HG03457 (cell line): ENCODE measurements around the gene CHD2.
A peak's percentile ranks its signal among the peaks of the same experiment; 100 is the strongest.
"Not testable (repeated sequence)": the region's sequence is repeated elsewhere in the genome, so short reads cannot be mapped to it uniquely, and the experiment has no call there.

Experiments
- ATAC-seq: cut with Tn5 transposase; IDR thresholded peaks from one replicate; pipeline ENCODE4 v1.9.1; 2021; ENCODE audit warnings: moderate number of reproducible peaks; ENCODE audit not compliant: unreplicated experiment

CHD2 gene

DNA sequence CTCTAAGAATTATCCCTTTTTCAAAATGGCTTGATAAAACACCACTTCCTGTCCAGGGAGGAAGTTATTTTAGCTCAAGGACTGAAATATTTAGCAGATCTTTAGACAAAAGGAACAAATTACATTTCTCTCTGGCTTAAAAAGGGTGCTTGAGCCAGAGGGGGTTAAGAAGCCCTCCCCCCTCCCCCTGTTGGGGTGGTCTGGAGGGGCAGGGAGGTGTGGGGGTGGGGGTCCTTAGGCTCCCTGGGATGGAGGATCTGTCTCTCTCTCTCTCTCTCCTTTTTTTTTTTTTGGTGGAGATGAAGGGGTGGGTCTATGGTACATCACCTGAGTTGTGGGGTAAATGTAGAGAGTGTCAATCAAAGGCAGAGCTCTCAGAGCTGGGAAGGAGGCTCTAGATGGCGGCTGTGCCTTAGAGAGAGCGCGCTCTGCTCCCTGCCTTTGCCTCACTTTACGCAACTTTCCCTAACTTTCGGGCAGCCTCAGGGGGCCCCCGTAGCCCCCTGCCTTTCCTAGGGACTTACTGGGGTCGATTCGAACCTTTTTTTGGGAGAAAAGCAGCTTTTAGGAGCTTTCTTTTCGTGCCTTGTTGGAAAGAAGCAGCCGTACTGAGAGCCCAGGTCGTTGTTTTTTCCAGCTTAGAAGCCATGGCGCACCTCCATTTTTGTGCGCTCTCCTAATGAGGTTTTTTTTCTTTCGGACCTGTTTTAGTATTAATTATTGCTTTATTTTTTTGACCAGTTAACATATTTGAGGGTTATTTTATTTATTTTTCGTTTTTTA, at the start of gene CHD2:
Gene CHD2 (plus strand): TSS at position 377 of the 783 bp plus-strand sequence. CDS start 914 bp downstream, outside the sequence.
- peak; percentile 59 for ATAC-seq

DNA sequence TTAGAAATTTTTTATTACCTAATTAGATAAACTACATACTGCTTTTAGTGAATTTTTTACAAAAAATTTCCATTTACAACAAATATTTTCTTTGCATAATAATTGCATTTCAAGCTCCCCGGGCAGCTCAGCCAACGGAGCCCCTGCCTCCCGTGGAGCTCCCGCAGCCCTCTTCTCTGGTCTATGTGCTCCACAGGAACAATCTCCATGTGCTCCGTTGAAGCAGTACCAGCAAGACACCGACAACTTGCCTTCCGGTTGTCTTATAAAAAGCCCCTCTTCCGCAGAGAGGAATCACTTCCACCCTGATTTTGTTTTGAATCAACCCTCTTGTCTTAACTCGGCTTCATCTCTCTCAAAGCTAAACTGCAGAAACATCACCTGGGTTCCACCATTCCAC, 46.9 kb upstream of the CHD2 start:
- no peak for ATAC-seq

DNA sequence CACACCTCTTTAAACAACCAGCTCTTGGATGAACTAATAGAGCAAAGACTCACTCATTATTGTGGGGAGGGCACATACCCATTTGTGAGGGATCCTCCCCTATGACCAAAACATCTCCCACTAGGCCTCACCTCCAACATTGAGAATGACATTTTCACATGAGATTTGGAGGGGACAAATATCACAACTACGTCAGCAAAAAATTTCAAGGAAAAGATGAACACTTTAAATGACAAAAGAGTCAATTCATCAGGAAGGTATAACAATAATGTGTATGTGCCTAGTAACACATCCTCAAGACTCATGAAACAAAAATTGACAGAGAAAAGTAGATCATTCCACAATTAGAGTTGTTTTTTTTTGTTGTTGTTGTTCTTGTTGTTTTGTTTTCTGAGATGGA, 38.4 kb upstream of the CHD2 start:
- ATAC-seq: no peak

DNA sequence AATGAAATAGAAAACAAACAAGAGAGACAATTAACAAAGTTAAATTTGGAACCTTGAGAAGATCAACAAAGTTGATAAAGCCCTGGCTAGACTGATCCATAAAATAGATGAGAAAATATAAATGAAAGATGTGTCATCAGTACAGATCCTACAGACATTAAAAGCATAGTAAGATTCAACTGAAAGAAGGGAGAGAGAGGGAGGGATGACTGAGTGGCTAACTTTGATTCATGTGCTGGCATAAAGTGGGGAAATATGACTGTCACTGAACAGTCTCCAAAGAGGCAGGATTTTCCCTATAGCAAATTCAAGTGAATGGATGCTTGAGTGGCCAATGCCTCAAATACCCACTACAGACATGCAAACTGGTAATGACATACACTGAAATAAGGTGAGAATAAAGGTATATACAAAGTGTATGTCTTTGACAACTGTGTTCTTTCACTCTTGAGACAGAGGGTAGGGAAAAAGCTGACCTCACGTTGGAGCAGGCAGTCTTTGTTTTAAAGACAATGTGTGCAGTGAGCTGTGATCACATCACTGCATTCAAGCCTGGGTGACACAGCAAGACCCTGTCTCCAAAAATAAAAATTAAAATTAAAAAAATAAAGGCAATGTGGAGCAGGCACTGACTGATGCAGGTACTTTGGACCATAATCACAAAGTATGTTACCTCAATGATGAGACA, 35.9 kb upstream of the CHD2 start:
- ATAC-seq: no peak

DNA sequence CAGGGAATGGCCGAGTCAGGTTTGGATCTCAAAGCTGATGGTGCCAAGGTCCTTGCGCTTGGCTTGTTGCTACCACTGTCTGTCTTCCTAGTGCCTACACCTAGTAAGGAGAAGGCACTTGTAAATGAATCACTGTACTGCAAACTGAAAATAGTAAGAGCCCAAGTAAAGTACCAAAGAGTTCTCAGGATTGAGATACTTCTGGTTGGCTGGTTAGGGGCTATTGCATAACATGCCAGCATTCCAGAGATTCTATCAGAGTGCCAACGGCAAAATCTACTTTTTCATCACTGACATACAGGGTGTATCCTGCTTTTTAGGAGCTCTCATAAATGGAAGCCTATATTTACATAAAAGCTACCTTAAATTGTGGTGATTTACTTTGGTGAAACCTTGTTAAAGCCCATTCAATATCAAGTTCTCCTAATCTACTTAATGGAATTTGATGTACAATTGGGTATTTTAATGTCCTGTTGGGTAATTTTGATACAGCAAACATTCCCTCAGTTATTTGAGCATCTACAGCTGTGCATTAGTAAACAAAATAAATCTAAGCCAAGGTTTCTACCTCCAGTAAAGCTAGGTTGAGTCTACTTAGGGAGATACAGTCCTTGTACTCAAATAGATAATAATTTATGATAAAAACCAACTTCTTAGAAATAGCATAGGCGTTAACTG, 30.7 kb upstream of the CHD2 start:
- ATAC-seq: no peak

DNA sequence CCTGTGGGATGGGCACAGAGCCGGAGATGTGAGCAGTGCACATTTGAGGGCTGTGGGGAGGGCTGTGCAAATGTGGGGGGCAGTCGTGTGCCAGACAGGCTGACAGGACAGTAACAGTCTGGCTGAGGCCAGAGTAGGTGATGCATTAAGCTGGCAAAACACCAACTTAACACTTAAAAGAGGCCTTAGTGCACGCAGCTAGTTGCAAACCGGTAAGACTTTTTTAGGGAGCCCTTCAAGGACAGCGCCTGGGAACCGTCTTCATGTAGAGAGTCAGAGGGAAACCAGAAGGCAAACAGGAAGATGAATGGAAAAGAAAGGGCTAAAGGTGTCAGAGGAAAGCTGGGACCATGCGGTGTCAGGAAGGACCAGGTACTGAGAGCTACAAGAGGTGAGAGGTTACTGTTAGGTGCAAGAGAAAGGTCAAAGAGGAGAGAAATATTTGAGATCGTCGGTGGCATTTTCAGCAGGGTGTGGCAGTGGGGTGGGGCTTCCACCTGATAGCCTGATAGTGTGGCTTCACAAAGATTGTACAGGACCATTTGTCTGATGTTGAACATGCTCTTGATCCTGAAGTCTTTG, 30.0 kb upstream of the CHD2 start:
- ATAC-seq: no peak

DNA sequence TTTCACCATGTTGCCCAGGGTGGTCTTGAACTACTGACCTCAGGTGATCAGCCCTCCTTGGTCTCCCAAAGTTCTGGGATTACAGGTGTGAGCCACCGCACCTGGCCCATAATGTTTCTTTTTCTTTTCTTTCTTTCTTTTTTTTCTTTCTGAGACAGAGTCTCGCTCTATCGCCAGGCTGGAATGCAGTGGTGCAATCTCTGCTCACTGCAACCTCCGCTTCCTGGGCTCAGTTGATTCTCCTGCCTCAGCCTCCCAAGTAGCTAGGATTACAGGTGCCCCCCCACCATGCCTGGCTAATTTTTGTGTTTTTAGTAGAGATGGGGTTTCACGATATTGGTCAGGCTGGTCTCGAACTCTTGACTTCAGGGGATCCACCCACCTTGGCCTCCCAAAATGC, 27.2 kb upstream of the CHD2 start:
- ATAC-seq: not testable (repeated sequence)

DNA sequence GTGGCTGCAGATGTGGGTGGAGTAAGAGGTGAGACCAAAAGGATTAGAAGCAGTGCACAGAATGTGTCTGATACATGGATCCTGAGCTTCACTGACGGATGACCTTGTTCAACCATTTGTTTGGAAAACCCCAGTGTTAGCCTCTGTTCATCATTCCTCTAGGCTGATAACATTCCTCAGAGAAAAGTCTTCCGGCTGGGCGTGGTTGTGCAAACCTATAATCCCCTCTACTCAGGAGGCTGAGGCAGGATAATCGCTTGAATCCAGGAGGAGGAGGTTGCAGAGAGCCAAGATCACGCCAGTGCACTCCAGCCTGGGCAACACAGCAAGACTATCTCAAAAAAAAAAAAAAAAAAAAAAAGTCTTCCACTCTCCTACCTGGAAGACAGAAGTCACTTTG, 23.1 kb upstream of the CHD2 start:
- no peak for ATAC-seq

DNA sequence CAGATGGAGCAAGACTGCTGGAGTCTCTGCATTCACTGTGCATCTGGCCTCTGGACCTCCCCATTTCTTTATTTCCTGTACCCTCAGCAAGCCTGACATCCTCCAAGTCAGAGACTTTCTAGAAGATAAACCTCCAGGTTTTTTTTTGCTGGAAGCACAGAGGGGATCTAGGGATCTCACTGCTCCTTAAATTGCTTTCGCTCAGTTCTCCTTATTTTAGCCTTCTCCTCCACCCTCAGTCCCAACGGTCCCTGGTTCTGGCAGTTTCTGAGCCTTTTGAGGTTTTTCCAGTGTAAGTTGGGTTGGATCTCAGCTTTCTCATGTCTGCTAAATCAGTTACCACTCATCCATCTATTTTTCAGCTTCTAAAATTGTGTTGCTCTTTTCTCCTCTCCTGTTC, 22.7 kb upstream of the CHD2 start:
- no peak for ATAC-seq

DNA sequence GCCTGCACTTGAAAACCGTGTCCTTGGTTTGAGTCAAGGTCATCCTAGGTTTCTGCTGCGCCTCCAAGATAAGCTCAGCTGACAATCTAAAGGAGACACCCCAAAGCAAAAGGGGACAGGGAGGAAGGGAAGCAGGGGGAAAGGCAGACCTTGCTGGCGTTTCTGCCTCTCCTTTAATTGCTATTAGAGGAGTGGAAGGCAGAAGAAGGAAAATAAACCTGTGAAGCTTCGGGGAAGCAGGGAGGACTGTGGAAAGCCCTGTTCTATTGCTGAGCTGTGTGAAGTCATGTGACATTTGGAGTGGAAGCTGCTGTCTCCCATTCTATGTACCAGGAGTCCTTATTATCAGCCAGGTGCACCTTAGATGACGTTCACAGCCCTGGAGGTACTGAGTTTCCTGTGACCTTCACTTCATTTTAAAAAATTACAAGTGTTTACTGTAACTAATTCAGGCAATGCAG, 21.5 kb upstream of the CHD2 start:
- ATAC-seq: no peak

DNA sequence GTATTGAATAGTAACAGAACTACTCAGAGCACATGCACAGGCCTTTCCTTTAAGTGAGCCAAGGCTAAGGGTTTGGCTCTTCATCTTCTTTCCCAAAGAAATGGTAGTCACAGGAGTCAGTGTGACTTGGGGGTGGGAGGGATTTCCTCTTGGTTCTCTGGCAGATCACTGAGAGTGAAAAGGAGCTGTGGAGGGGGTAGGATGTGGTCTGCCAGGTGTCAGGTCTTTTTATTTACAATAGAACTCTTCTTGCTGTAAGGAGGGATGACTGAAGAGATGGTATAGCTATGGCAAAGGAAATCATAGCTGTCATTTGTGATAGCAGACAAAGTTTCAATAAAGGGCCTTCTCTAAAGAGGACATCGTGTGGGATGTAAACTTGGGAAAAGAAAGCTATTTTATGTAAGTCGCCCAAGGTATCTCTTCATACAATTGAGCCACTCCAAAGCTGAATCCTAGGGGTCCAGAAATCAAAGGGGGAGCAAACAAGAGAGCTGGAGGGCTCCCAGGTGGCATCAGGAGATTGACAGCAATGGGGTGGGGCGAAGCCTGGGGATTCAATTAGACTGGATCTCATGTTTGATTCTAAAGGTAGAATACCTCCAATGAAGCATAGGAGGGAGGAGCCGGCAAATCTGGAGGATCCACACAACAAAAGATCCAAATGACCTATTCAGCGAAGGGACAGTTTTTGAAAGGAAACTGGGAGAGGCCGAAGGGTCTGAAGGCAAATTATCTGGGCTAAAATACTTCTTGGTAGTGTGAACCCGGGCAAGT, 20.0 kb upstream of the CHD2 start:
- ATAC-seq: no peak

DNA sequence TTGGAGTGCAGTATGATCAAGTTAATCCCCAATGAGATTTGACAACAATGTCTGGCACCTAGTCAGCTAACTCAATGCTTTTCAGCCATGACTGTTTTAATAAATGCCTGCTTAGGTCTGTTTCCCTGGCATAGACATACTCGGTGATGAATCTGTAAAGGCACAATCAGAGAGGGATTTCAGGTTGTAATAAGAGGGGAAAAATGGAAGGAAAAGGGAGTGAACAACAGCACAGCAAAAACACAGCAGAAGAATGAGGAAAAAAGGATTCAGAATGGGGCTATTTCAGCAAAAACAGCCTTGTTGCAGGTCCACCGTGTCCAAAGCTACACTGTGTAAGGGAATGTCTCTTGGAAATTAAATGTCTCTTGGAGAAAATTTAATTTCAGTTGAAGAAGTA, 19.3 kb upstream of the CHD2 start:
- no peak for ATAC-seq

DNA sequence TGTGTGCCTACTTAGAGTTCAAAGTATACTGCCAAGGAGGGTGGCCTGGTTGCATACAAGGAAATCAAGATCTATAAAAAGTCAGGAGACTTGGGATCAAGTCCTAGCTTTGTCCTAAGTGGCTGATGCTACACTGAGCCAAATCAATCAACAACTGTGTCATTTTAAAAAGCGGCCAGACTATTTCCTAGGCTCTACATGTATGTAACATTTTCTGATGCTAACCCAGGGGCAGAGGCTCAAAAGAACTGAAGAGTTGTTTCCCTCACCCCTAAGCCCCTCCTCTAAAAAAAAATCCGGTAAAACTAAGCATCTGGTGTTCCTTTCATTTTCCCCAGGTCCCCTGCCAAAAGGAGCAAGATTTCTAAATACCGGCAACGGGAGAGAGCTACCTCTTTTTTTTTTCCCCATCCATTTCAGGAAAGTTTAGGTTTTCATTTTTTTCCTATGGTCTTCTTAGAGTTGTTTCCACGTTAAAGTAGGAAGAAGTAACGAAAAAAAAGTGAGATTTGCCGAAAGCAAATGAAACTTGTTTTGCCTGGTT, 18.8 kb upstream of the CHD2 start:
- no peak for ATAC-seq

DNA sequence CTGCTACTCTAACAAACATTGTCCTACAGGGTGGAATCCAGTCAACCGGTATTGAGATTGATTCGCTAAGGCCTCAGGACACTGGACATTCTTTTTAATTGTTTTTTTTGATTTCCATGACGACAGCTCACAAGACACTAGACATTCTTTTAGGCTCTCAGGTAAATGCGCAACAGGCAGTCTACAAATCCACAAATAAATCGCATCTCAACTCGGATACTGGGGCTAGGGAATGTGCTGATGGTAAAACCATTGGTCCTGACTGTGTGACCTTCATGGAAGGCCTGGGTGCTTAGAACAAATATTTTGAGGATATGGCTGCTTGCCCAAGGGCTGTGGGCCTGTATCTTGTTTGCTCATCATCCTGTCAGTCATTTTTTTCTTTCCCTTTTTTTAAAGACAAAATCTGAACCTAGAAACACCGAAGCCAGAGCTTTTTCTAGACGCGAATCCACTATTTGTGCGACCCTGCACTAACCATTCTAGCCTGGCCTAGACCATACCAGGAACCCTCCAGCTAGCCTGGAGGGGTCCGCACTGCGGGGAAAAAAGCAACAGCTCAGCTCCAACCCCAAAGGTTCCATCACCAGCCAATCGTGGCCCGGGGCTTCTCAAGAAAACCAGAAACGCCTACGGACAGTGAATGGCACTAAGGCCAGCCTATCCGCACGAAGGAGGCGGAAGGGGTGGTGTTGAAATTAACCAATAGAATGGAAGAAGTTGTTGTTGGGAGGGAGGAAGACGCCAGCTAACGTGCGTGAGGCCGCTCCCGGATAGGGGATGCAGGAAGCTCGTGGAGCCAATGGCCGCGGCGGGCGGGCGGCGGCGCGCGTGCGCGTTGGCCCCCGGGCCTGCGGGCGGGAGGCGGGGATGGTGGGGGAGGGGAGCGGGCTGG, 18.1 kb upstream of the CHD2 start:
- ATAC-seq: peak; percentile 93

DNA sequence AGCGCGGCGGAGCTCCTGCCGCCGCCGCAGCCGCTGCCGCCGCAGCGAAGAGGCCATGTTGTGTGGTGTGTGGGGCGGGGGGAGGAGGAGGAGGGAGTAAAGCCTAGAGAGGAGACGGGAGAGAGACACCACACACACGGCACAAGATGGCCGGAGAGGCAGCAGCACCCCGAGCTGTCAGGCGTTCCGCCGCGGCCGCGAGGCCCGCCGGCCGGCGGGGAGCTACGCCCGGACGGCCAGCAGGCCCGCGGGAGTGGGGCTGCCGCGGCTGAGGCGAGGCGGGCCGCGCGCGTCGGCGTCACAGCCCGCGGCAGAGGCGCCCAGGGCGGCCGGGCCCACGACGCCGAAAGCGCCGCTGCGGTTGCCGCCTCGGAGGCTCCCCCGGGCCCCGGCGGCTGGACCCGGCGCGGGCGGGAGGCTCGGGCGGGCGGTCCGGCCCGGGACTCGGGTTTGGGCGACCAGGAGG, 17.4 kb upstream of the CHD2 start:
- ATAC-seq: peak; percentile 48

DNA sequence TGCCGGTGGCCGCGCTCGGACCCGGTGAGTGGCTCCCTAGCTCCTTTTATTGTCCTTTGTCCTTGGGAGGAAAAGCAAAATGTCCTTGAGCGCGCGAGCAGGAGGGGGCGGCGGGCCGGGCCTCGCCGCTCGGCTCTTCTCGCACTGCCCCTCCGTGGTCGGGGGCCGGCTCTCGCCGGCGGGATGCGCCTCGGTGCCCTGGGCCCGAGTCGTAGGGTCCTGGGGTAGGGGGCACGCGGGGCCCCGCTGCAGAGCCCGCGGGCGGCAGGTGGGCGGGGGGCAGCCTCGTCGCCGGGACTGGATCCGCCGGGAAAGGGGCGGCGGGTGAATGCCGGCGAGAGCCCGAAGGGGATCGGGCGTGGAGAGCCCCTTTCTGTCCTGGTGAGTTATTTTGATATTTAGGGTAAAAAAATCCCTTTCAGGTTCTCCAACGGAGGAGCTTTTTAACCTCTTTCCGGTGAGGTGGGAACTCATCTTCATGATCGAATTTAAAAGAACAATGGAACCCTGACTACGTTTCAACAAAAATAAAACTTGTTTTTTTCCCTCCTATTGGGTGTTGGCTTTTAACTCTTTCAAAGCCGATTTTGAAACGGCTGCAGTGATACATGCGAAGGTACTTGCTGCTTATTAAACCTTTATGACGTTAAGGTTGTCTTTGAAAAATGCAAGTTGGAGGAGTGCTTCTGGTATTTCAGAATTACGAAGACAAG, 16.8 kb upstream of the CHD2 start:
- ATAC-seq: no peak

DNA sequence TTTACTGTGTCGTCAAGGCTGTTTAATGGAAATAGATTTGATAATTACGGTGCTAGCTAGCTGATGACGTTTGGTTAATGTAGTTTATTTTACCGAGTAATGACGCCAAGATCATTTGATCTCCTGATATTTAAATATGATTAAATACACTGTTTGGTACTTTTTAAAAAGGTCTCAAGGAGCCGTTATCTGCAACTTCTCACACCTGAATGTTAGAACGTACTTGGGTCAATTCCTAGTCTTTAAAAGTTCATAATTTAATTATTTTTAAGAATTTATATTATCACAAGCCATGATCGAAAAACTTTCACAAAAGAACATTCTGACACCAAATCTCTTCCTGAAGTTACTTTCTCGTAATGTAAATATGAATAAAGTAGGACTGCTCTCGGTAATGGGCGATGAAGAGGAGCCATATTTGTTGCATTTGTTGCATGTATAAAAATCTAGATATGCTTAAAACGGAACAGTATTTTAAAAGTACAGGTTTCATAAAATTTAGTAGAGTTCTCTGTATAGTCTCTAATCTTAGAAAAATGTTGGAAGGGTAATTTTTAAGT, 16.2 kb upstream of the CHD2 start:
- ATAC-seq: no peak

DNA sequence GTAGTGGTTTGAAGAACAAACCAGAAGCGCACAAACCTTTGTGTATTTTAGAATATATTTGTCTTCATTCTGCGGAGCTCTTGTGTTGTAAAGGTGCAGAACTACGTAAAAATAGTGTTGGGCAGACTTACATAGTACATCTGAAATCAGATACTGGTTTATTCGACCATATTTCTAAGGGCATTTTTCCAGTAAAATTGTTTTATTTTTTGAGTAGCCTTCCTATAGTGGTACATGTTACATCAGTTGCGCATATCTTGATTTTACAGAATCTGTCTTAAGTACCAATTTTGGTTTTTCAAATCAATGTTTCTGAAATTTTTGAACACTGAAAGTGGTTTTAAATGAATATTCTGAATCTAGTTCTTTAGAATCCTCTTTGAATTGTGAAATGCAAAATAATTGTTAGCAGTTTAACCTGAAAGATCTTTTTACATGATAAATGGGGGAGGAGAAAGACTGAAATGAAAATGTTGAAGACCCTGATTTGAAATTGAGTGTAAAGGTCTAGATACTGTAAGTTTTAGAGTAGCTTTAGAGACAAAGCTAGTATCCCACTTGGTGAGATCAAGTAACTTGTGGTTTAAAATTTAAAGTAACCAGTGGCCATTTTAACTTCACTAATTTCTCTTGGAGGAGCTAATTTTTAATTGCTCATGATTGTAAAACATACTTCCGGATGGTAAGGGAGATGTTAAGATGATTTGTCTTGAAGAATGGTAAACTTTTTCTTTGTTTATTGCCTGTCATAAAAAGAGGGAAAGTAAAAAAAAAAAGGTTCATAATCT, 15.5 kb upstream of the CHD2 start:
- no peak for ATAC-seq
